SK-N-SH (cell line): Measurements from ENCODE around the gene NPC2. TPM values are rescaled to one million over a fixed set of nuclear protein-coding genes. Genes with fewer than 3 reads are reported as not detected.

Source experiments
- CTCF ChIA-PET: fragments of 300-600, 350-600 bp; formaldehyde crosslinking; extraction: SDS; loops from one replicate; lab custom pipeline; 2021; lab: Yijun Ruan, JAX
- POLR2A ChIA-PET: fragments of 350-600 bp; sonication (Branson Sonifier 250); formaldehyde crosslinking; extraction: SDS; loops from one replicate; lab custom pipeline; 2020; ENCODE audit warnings: antibody characterized with exemption, inconsistent platforms; lab: Yijun Ruan, JAX
- DNase-seq: peaks from one replicate; pipeline ENCODE4 v3.0.0; 2012
- H2AFZ ChIP-seq: fragments of 200-600 bp; sonication (generic); 2 replicates; pipeline ENCODE4 v1.8.1; 2016; ENCODE audit warnings: antibody characterized with exemption, mild to moderate bottlenecking, low read depth
- H3F3A ChIP-seq: fragments of 200-600 bp; sonication (generic); replicated peaks from 2 replicates; pipeline ENCODE3; 2016; ENCODE audit warnings: antibody characterized with exemption, mild to moderate bottlenecking; ENCODE audit not compliant: insufficient read depth
- H3K27ac ChIP-seq, 2 experiments: fragments of 200-500 bp in 1 of 2; fragments of 200-600 bp in 1 of 2; sonication (Bioruptor generic) in 1 of 2; sonication (generic), shearing (Covaris generic) in 1 of 2; 2 replicates each; pipeline versions ENCODE4 v1.5.1 to v1.6.1; 2014 to 2016; ENCODE audit warnings: low read depth in 2 of 2, inconsistent platforms in 1 of 2, low read length in 1 of 2, mild to moderate bottlenecking in 1 of 2, mixed read lengths in 1 of 2
- H3K27me3 ChIP-seq: fragments of 200-600 bp; sonication (generic), shearing (Covaris generic); 2 replicates; pipeline ENCODE4 v1.6.1; 2016; ENCODE audit warnings: mixed run types; ENCODE audit not compliant: insufficient read depth
- H3K36me3 ChIP-seq, 2 experiments: fragments of 200-500 bp in 1 of 2; fragments of 200-600 bp in 1 of 2; sonication (Bioruptor generic) in 1 of 2; sonication (generic) in 1 of 2; replicated peaks in 1 of 2; 2 replicates each; pipeline versions ENCODE3 to v1.5.1; 2014 to 2016; ENCODE audit warnings: low read length in 1 of 2, mild to moderate bottlenecking in 1 of 2; ENCODE audit not compliant: insufficient read depth in 2 of 2, control insufficient read depth in 1 of 2
- H3K4me1 ChIP-seq, 2 experiments: fragments of 200-500 bp in 1 of 2; fragments of 200-600 bp in 1 of 2; sonication (Bioruptor generic) in 1 of 2; sonication (generic), shearing (Covaris generic) in 1 of 2; 2 replicates each; pipeline versions ENCODE4 v1.5.1 to v1.6.1; 2014 to 2016; ENCODE audit warnings: low read depth in 1 of 2, low read length in 1 of 2, mixed run types in 1 of 2; ENCODE audit not compliant: insufficient read depth in 2 of 2, control insufficient read depth in 1 of 2
- H3K4me2 ChIP-seq: fragments of 200-600 bp; sonication (generic), shearing (Covaris generic); 2 replicates; pipeline ENCODE4 v1.6.1; 2017; ENCODE audit warnings: mixed run types
- H3K4me3 ChIP-seq, 2 experiments: fragments of 200-500 bp in 1 of 2; fragments of 200-600 bp in 1 of 2; sonication (Bioruptor generic) in 1 of 2; sonication (generic), shearing (Covaris generic) in 1 of 2; 2 replicates each; pipeline versions ENCODE4 v1.5.1 to v1.8.1; 2014 to 2016; ENCODE audit warnings: low read depth in 2 of 2, inconsistent platforms in 1 of 2, low read length in 1 of 2, mild to moderate bottlenecking in 1 of 2, mixed read lengths in 1 of 2, moderate library complexity in 1 of 2
- H3K79me2 ChIP-seq: fragments of 200-600 bp; sonication (generic); 2 replicates; pipeline ENCODE4 v1.8.1; 2017; ENCODE audit warnings: mild to moderate bottlenecking; ENCODE audit not compliant: insufficient read depth
- H3K9ac ChIP-seq: fragments of 200-600 bp; sonication (generic); 2 replicates; pipeline ENCODE4 v1.6.1; 2017; ENCODE audit warnings: mixed run types
- H3K9me2 ChIP-seq: fragments of 200-600 bp; sonication (generic); 2 replicates; pipeline ENCODE4 v1.6.1; 2017; ENCODE audit warnings: mixed run types
- H3K9me3 ChIP-seq: fragments of 200-600 bp; sonication (generic); 2 replicates; pipeline ENCODE4 v1.6.1; 2017; ENCODE audit warnings: mixed run types, mild to moderate bottlenecking, moderate library complexity
- H4K20me1 ChIP-seq: fragments of 200-600 bp; sonication (generic); 2 replicates; pipeline ENCODE4 v1.6.1; 2017; ENCODE audit warnings: mild to moderate bottlenecking, mixed run types; ENCODE audit not compliant: insufficient read depth
- CTCF ChIP-seq: fragments of 200-600 bp; sonication (generic); IDR thresholded peaks from 2 replicates; pipeline ENCODE4 v1.6.1; 2017; ENCODE audit warnings: antibody characterized with exemption, mild to moderate bottlenecking, moderate library complexity
- ELF1 ChIP-seq: IDR thresholded peaks from 2 replicates; pipeline ENCODE4 v1.4.0; 2012
- EP300 ChIP-seq, 2 experiments: IDR thresholded peaks; 2 replicates each; pipeline versions ENCODE4 v1.4.0 to v1.6.1; 2012; ENCODE audit warnings: borderline replicate concordance in 1 of 2, low read depth in 1 of 2, low read length in 1 of 2
- FOXM1 ChIP-seq: IDR thresholded peaks from 2 replicates; pipeline ENCODE4 v1.4.0; 2012; ENCODE audit warnings: low read depth, mild to moderate bottlenecking
- IRF3 ChIP-seq: fragments of 150-350 bp; IDR thresholded peaks from 2 replicates; pipeline ENCODE4 v1.6.1; 2016; ENCODE audit warnings: mild to moderate bottlenecking, low read depth, low read length
- MAX ChIP-seq: IDR thresholded peaks from 2 replicates; pipeline ENCODE4 v1.4.0; 2012; ENCODE audit warnings: low read depth
- MXI1 ChIP-seq: IDR thresholded peaks from 2 replicates; pipeline ENCODE4 v1.6.1; 2012; ENCODE audit warnings: mild to moderate bottlenecking, low read depth, low read length, improper control_type of control experiment
- POLR2AphosphoS5 ChIP-seq: IDR thresholded peaks from 2 replicates; pipeline ENCODE4 v1.6.1; 2012; ENCODE audit warnings: low read depth, low read length
- RAD21 ChIP-seq: IDR thresholded peaks from 2 replicates; pipeline ENCODE4 v1.6.1; 2012; ENCODE audit warnings: mild to moderate bottlenecking, low read length
- REST ChIP-seq: IDR thresholded peaks from 2 replicates; pipeline ENCODE4 v1.6.1; 2012; ENCODE audit warnings: mild to moderate bottlenecking, low read depth, low read length, moderate library complexity
- RFX5 ChIP-seq: IDR thresholded peaks from 2 replicates; pipeline ENCODE4 v1.6.1; 2012; ENCODE audit warnings: mild to moderate bottlenecking, improper control_type of control experiment, low read length
- RXRA ChIP-seq: IDR thresholded peaks from 2 replicates; pipeline ENCODE4 v1.4.0; 2012; ENCODE audit warnings: low read depth, mild to moderate bottlenecking, borderline replicate concordance
- TAF1 ChIP-seq: IDR thresholded peaks from 2 replicates; pipeline ENCODE4 v1.6.1; 2012; ENCODE audit warnings: low read depth, mild to moderate bottlenecking, low read length, moderate library complexity, borderline replicate concordance
- TCF12 ChIP-seq: IDR thresholded peaks from 2 replicates; pipeline ENCODE4 v1.4.0; 2012
- USF1 ChIP-seq: IDR thresholded peaks from 2 replicates; pipeline ENCODE4 v1.4.0; 2012; ENCODE audit warnings: low read depth, borderline replicate concordance
- WGBS: methylation state at CpG from one replicate; pipeline ENCODE4 v1.1.6; 2017; ENCODE audit warnings: low lambda C conversion rate; 5-methylcytosine and 5-hydroxymethylcytosine counted together
- polyA plus RNA-seq, 3 experiments: library from polyadenylated mRNA; depleted of rRNA; stranded (reverse); fragments of >200 nt; gene quantifications; 2 replicates each; pipeline ENCODE4 v1.2.3, GENCODE V29; 2012

The NPC2 gene
- polyA plus RNA-seq, 1 of the 3 experiments (the other 2 are of a cell fraction) = 522 TPM

- TF ChIP-seq CTCF (no peak), MAX (no peak), REST (no peak)
Measured at GRCh38 chr14:74524812-74525135, 31.7 kb upstream of the NPC2 start (continued).

GRCh38 chr14:74524076-74524811 is 31.1 kb upstream of the NPC2 start:
- no peaks in the 10 kb centered on the region; a peak in 1 of 4 replicates for H3K4me1 ChIP-seq
- CTCF ChIA-PET = interaction anchor here (1.0 to 4.1 kb wide), 7 partner anchors 16 to 89 kb away, joined by 3 to 22 read pairs (median 4); no protein-coding TSS in a partner anchor
- H3K9ac ChIP-seq = no peak overlapping the region
- H3K9me3 ChIP-seq = no peaks in the 10 kb centered on the region
- H3K36me3 ChIP-seq = peaks cover 19 to 48% of the 10 kb centered on the region in 2 experiments
- 84% methylated on average over 10 of the region's 14 CpGs for WGBS
- H2AFZ ChIP-seq = no peak overlapping the region
- DNase-seq = no peak
- H4K20me1 ChIP-seq = no peaks in the 10 kb centered on the region
- no peak overlapping the region for H3K27ac ChIP-seq
- H3K79me2 ChIP-seq = no peaks in the 10 kb centered on the region
- no peaks in the 10 kb centered on the region for H3F3A ChIP-seq
- POLR2A ChIA-PET = no interaction called here
- TF ChIP-seq USF1 (no peak), TCF12 (no peak)
- no peak overlapping the region for H3K4me3 ChIP-seq
- H3K4me2 ChIP-seq = no peak overlapping the region
- H3K9me2 ChIP-seq = no peaks in the 10 kb centered on the region
- H3K27me3 ChIP-seq = no peaks in the 10 kb centered on the region

GRCh38 chr14:74522740-74523139 is 29.6 kb upstream of the NPC2 start:
- Histone ChIP-seq H3K4me1 (peaks cover 0 to 5% of the 10 kb centered on the region in 2 experiments; a peak in 1 of 4 replicates), H3K4me2 (no peak overlapping the region), H3K79me2 (no peaks in the 10 kb centered on the region), H3K9me2 (no peaks in the 10 kb centered on the region), H3K36me3 (peaks cover 25 to 46% of the 10 kb centered on the region in 2 experiments), H3K4me3 (no peak overlapping the region), H3K27ac (no peak overlapping the region), H3K9me3 (no peaks in the 10 kb centered on the region), H2AFZ (no peak overlapping the region), H3F3A (no peaks in the 10 kb centered on the region), H3K27me3 (no peaks in the 10 kb centered on the region), H4K20me1 (no peaks in the 10 kb centered on the region), H3K9ac (no peak overlapping the region)
- ChIA-PET CTCF (interaction anchor here (0.9 kb wide), 1 partner anchor 89 kb away, joined by 3 read pairs; the partner anchor contains the start of gene LTBP2), POLR2A (no interaction called here)
- WGBS = 96% methylated on average over 5 of the region's 7 CpGs
- no peak for DNase-seq
- TF ChIP-seq RFX5 = no peak
- no peak for TF ChIP-seq RAD21
- no peak for TF ChIP-seq TAF1
- TF ChIP-seq ELF1 = no peak
- TF ChIP-seq IRF3 = no peak
- TF ChIP-seq POLR2AphosphoS5 = no peak
- TF ChIP-seq MXI1 = no peak
- no peak for TF ChIP-seq EP300 (IDR thresholded peaks at IDR 0.05; ENCODE audit: borderline replicate concordance in 1 of 2, low read depth in 1 of 2, low read length in 1 of 2)
- TF ChIP-seq CTCF = no peak
- no peak for TF ChIP-seq RXRA
- TF ChIP-seq FOXM1 = no peak
